Measurements from ENCODE around the gene RCOR1.

The RCOR1 gene

DNA sequence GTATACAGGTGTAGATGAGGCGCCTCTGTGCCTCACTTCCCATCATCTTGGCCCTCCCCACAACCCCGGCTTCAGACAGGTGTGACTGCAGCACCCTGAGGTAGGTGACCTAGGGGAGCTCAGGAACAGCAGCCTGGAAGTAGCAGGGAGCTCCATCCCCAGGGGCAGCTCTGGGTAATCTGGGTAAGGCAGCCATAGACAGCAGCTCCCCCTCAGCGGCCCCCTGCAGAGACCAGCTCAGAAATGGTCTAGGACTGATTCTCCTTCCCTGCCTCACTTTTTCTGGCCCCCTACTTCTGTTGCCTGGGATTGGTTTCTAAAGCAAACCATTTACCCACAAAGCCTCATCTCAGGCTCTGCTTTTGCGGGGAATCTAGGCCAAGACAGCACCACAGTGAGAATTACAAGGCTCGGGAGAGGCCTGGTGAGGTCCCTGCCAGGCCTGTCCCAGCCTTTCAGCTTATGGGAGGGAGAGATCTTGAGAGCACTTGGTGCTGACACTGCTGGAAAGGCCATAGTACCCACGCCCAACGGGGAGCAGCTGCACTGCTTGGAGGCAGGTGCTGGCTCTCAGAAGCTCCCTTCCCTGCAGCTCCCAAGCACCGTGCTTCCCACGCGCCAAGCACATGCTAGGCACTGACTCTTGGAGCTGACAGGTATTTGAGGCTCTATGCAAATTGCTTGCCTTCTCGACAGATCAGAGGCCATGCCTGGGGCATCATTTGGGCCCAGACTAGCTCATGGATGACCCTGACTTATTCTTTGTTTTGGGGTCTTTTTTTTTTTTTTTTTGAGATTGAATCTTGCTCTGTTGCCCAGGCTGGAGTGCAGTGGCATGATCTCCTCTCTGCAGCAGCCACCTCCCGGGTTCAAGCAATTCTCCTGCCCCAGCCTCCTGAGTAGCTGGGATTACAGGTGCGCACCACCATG, 139.7 kb downstream of the RCOR1 start:
- Mint-ChIP-seq H3K4me3 (no peak overlapping the region), H3K36me3 (peaks cover 36 to 57% of the 10 kb centered on the region in 2 donors), H3K27ac (peak overlapping the region; percentile 42)

DNA sequence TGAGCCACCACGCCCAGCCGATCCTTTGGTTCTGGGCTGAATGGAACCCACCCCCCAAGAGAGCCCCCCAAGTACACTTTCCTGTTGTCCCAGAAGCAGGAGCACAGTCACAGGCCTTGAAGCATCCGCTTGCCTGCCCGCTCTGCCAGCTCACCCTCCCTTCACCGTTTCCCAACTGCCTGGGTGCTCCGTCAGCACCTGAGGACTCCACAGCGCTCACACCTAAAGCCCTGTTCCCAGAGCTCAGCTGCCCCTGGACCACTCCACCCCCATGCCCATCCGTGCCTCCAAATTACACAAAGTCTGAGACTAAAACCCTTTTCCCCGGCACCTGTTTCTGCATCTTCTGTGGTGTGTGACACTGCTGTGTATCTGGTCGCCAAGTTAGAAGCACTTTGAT, 140.5 kb downstream of the RCOR1 start:
- peaks cover 32 to 59% of the 10 kb centered on the region in 2 donors for H3K36me3 Mint-ChIP-seq
- no peaks in the 10 kb centered on the region for H3K9me3 Mint-ChIP-seq
- no peaks in the 10 kb centered on the region for H3K27me3 Mint-ChIP-seq
- H3K4me3 Mint-ChIP-seq = no peak overlapping the region
- H3K27ac Mint-ChIP-seq = no peak overlapping the region
- DNase-seq (no peak), ATAC-seq (replicated peaks) (no peak)
- H3K4me1 Mint-ChIP-seq = peaks cover 5 to 8% of the 10 kb centered on the region in 2 donors

More for the DNA sequence above, 139.7 kb downstream of the RCOR1 start:
- no peaks in the 10 kb centered on the region for H3K27me3 Mint-ChIP-seq
- peaks cover 5 to 8% of the 10 kb centered on the region in 2 donors for H3K4me1 Mint-ChIP-seq
- ATAC-seq (replicated peaks) (no peak), DNase-seq (no peak)
- H3K9me3 Mint-ChIP-seq = no peaks in the 10 kb centered on the region

GRCh38 chr14:102733326-102733725, 140.9 kb downstream of the RCOR1 start:
- DNase-seq = no peak
- no peak overlapping the region for H3K4me3 Mint-ChIP-seq
- H3K27me3 Mint-ChIP-seq = no peaks in the 10 kb centered on the region
- no peaks in the 10 kb centered on the region for H3K9me3 Mint-ChIP-seq
- peaks cover 33 to 58% of the 10 kb centered on the region in 2 donors for H3K36me3 Mint-ChIP-seq
- peaks cover 5 to 8% of the 10 kb centered on the region in 2 donors for H3K4me1 Mint-ChIP-seq
- ATAC-seq (replicated peaks) = no peak
- no peak overlapping the region for H3K27ac Mint-ChIP-seq

DNA sequence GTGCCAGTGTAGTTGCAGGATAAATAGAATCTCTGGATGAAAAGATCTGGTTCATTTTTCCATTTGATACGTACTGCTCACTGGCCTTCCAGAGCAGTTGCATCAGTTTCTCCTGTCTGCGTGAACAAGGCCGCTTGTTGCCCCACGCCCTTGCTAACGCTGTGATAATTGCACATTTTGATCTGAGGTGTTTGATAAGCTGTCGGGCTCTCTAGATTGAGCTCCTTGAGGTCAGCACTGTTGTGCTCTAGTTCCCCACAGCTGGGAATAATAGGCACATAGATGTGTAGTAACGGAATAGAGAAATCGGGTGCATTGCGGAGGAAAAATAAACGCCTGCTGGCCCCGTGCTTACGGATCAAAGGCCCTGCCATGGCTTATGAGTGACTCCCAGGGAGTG, 142.0 kb downstream of the RCOR1 start:
- ATAC-seq (replicated peaks) = no peak
- Mint-ChIP-seq H3K27me3 (no peaks in the 10 kb centered on the region), H3K27ac (peak overlapping the region; percentile 47), H3K36me3 (peaks cover 31 to 52% of the 10 kb centered on the region in 2 donors), H3K4me1 (peaks cover 5 to 8% of the 10 kb centered on the region in 2 donors), H3K4me3 (no peak overlapping the region), H3K9me3 (no peaks in the 10 kb centered on the region)
- no peak for DNase-seq

GRCh38 chr14:102736956-102737355, 144.5 kb downstream of the RCOR1 start:
- no peaks in the 10 kb centered on the region for H3K27me3 Mint-ChIP-seq
- H3K27ac Mint-ChIP-seq = no peak overlapping the region
- ATAC-seq (replicated peaks) (no peak), DNase-seq (no peak)
- peaks cover 0 to 1% of the 10 kb centered on the region in 2 donors for H3K9me3 Mint-ChIP-seq
- peaks cover 23 to 48% of the 10 kb centered on the region in 2 donors for H3K36me3 Mint-ChIP-seq
- peaks cover 0 to 5% of the 10 kb centered on the region in 2 donors for H3K4me1 Mint-ChIP-seq
- H3K4me3 Mint-ChIP-seq = no peak overlapping the region

DNA sequence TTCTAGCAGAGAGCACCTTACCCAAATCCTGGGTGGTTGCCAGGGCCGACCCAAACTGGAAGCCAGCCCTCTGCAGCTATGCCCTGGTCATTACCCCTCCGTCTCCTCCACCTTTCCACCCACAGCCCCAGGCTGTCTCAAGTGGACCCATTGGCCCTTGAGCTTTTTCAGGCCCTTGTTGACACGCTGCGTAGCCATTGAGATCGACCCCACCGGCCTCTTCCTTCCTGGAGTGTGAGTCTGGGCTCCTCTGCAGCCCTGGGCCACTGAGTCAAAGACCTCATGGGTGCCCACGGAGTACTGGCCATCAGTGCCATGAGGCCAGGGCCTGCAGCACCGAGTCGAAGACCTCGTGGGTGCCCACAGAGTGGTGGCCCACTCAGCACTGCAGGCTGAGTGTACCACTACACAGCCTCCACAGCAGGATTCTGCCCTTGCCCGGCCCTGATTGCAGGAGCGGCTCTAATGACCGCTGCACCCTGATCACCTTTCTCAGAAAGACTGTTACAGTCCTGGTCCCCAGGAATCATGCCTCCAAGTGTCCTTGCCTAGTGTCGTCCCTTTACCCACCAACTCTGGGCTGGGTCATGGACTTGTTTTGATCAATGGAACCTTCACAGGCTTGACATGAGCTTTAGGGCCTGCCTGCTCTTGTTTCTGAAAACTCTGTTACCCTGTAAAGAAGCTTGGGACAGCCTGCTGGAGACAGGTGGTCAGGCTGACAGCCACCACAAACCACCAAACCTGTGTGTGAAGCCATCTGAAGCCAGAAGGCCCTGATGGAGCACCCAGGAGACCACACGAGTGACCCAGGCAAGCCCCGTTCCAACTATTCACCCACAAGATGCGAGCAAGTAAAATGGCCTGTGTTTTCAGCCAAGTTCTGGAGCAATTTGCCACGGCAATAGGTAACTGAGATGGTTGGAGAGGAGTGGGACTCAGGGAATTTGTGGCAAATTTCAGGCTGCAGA, 145.2 kb downstream of the RCOR1 start:
- Mint-ChIP-seq H3K9me3 (peaks cover 0 to 2% of the 10 kb centered on the region in 2 donors), H3K27me3 (no peaks in the 10 kb centered on the region), H3K4me3 (peak overlapping the region in 1 of 2 donors; percentile 2), H3K27ac (peak overlapping the region; percentile 71), H3K36me3 (peaks cover 22 to 49% of the 10 kb centered on the region in 2 donors), H3K4me1 (peaks cover 0 to 5% of the 10 kb centered on the region in 2 donors)
- no peak for DNase-seq
- no peak for ATAC-seq (replicated peaks)

GRCh38 chr14:102738373-102739189, 146.1 kb downstream of the RCOR1 start:
- Mint-ChIP-seq H3K9me3 (peaks cover 0 to 3% of the 10 kb centered on the region in 2 donors), H3K27me3 (no peaks in the 10 kb centered on the region), H3K4me3 (no peak overlapping the region), H3K36me3 (peaks cover 20 to 50% of the 10 kb centered on the region in 2 donors), H3K27ac (no peak overlapping the region), H3K4me1 (peaks cover 0 to 3% of the 10 kb centered on the region in 2 donors)
- DNase-seq = no peak
- no peak for ATAC-seq (replicated peaks)

- DNase-seq (no peak), ATAC-seq (replicated peaks) (no peak)
- Mint-ChIP-seq H3K27ac (peak overlapping the region; percentile 20), H3K36me3 (peaks cover 20 to 48% of the 10 kb centered on the region in 2 donors), H3K4me3 (no peak overlapping the region), H3K9me3 (peaks cover 0 to 3% of the 10 kb centered on the region in 2 donors), H3K27me3 (no peaks in the 10 kb centered on the region), H3K4me1 (peaks cover 0 to 3% of the 10 kb centered on the region in 2 donors)
Measured at GRCh38 chr14:102739190-102739469, 146.7 kb downstream of the RCOR1 start.

GRCh38 chr14:102746634-102747438, 154.4 kb downstream of the RCOR1 start:
- Mint-ChIP-seq H3K4me3 (no peak overlapping the region), H3K27ac (no peak overlapping the region), H3K9me3 (peaks cover 0 to 3% of the 10 kb centered on the region in 2 donors), H3K36me3 (peaks cover 23 to 36% of the 10 kb centered on the region in 2 donors), H3K4me1 (no peaks in the 10 kb centered on the region), H3K27me3 (no peaks in the 10 kb centered on the region)
- no peak for DNase-seq
- ATAC-seq (replicated peaks) = no peak

GRCh38 chr14:102748806-102749205, 156.4 kb downstream of the RCOR1 start:
- DNase-seq (no peak), ATAC-seq (replicated peaks) (no peak)
- H3K27ac Mint-ChIP-seq = no peak overlapping the region
- H3K4me3 Mint-ChIP-seq = no peak overlapping the region
- H3K9me3 Mint-ChIP-seq = no peaks in the 10 kb centered on the region
- peaks cover 11 to 16% of the 10 kb centered on the region in 2 donors for H3K4me1 Mint-ChIP-seq
- no peaks in the 10 kb centered on the region for H3K27me3 Mint-ChIP-seq
- peaks cover 20 to 32% of the 10 kb centered on the region in 2 donors for H3K36me3 Mint-ChIP-seq

DNA sequence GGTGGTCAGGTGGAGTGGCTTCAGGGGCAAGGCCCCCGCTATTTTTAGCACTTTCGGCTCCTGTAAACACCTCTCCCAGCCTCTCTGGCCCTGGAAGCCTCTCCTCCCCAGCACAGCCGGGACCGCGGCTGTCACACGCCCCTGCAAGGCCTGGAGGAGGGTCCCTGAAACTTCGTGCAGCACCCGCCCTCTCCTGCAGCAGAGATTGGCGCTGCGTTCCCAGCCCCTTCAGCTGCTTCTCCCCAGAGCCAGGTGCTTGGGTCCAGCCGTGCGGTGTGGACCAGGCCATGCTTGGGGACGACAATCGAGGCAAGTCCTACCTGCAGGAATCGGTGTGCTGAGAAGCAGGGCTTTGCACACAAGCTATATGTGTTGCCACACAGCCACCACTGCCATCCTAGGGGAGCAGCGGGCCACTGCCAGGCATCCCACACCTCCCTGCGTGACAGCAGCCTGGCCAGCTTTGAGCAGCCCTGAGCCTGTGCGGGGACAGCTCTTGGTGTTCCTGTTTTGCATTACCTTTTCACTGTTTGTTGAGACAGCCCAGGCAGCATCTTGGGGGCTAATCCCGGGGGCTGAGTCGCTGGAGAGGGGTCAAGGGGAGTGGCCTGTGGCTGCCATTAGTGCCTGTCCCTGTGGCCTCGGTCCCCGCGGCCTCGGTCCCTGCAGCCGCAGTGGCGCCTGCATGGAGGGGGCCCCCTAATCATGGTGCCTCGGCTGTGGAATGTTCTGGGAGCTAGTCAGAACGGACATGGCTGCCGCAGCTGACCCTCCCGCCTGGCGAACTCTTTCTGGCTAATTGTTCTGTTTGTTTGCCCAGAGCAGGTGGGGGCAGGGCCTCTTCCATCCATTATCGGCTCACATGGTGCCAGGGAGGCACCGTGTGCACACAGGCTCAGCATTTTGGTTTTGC, 157.2 kb downstream of the RCOR1 start:
- Mint-ChIP-seq H3K4me3 (no peak overlapping the region), H3K9me3 (no peaks in the 10 kb centered on the region), H3K36me3 (peaks cover 20 to 32% of the 10 kb centered on the region in 2 donors), H3K27ac (no peak overlapping the region), H3K27me3 (no peaks in the 10 kb centered on the region), H3K4me1 (peaks cover 18 to 24% of the 10 kb centered on the region in 2 donors)
- DNase-seq = no peak
- no peak for ATAC-seq (replicated peaks)

- Mint-ChIP-seq H3K27ac (no peak overlapping the region), H3K4me3 (no peak overlapping the region), H3K4me1 (peaks cover 23 to 31% of the 10 kb centered on the region in 2 donors), H3K36me3 (peaks cover 20 to 32% of the 10 kb centered on the region in 2 donors), H3K27me3 (no peaks in the 10 kb centered on the region), H3K9me3 (no peaks in the 10 kb centered on the region)
- ATAC-seq (replicated peaks) (no peak), DNase-seq (no peak)
Measured at GRCh38 chr14:102750376-102750775, 157.9 kb downstream of the RCOR1 start.

Data from stimulated activated naive B cell treated with anti-CD40 and anti-IgM and Interleukin-4, amounts not matched to agents 10 μg/mL and 1 μg/mL and 100 μg/mL, for 72 hours (primary cell).